Loucy (cell line): ENCODE results near the gene KLHL25.

Source experiments
- EZH2phosphoT487 ChIP-seq: fragments of 200-600 bp; IDR thresholded peaks from 2 replicates; pipeline ENCODE4 v1.6.1; 2018; ENCODE audit warnings: antibody characterized with exemption, mild to moderate bottlenecking, moderate library complexity, borderline replicate concordance
- TF ChIP-seq, protein P1 (sequence below): fragments of 200-600 bp; sonication (generic); conservative IDR thresholded peaks from 2 replicates; pipeline ENCODE4 v1.5.1; 2014; ENCODE audit warnings: mild to moderate bottlenecking, antibody characterized with exemption, low read length

DNA sequence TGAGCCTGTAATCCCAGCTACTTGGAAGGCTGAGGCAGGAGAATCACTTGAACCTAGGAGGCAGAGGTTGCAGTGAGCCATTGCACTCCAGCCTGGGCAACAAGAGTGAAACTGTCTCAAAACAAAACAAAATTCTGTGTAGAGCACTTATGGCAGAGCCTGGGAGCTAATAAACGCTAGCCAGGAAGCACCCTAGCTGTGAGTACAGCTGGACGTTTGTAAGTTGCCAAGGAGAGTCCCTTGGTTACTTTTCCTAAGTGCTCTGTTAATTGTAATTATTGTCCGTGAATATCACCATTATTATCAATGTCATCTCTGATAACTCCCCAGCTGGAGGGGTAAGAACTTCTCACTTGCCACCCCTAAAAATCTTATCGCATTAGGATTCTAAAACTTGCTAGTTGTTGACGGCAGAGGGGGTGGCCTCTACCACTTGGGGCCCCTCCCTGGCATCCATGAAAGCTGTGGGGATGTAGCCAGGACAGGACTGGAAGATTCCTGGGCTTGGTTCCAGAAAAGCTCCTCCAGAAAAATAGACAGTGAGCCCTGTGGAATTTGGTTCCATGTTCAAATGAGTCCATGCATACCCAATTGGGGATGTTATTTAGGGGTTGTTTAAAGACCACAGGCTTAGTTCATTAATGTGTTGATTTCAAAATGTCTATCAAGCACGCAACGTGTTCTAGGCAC is 9.9 kb upstream of the KLHL25 start:
- TF ChIP-seq, protein P1, sequence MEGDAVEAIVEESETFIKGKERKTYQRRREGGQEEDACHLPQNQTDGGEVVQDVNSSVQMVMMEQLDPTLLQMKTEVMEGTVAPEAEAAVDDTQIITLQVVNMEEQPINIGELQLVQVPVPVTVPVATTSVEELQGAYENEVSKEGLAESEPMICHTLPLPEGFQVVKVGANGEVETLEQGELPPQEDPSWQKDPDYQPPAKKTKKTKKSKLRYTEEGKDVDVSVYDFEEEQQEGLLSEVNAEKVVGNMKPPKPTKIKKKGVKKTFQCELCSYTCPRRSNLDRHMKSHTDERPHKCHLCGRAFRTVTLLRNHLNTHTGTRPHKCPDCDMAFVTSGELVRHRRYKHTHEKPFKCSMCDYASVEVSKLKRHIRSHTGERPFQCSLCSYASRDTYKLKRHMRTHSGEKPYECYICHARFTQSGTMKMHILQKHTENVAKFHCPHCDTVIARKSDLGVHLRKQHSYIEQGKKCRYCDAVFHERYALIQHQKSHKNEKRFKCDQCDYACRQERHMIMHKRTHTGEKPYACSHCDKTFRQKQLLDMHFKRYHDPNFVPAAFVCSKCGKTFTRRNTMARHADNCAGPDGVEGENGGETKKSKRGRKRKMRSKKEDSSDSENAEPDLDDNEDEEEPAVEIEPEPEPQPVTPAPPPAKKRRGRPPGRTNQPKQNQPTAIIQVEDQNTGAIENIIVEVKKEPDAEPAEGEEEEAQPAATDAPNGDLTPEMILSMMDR: no peak
- TF ChIP-seq EZH2phosphoT487: no peak
